ENCODE results near the gene ALOX12B. TPM values are rescaled to one million over a fixed set of nuclear protein-coding genes. Genes with fewer than 3 reads are reported as not detected.

ALOX12B gene
- polyA plus RNA-seq, 1 of the 3 experiments (the other 2 are of a cell fraction), result 0.20 TPM

GRCh38 chr17:8059131-8059530 lies 28.4 kb downstream of the ALOX12B start:
- H3K4me1 ChIP-seq (ENCODE audit: control insufficient read depth in 1 of 2, insufficient read depth in 2 of 2, low read depth in 1 of 2, low read length in 1 of 2), result peaks cover 4 to 8% of the 10 kb centered on the region in 2 experiments; a peak in 2 of 4 replicates
- no peak overlapping the region for H3K9ac ChIP-seq
- no peak overlapping the region for H3K4me2 ChIP-seq
- POLR2A ChIA-PET, result no interaction called here
- no peaks in the 10 kb centered on the region for H3K9me2 ChIP-seq
- no peaks in the 10 kb centered on the region for H3K9me3 ChIP-seq
- CTCF ChIA-PET, result interaction anchor here (0.5 to 8.9 kb wide), 27 partner anchors 15 to 1125 kb away, joined by 3 to 390 read pairs (median 8); partner anchors contain the start of genes ALOX12B, ALOXE3, GUCY2D and HES7
- no peak for TF ChIP-seq GATA2 (CRISPR knock-in tag; IDR thresholded peaks at IDR 0.05)
- no peaks in the 10 kb centered on the region for H3K79me2 ChIP-seq (ENCODE audit: insufficient read depth)
- no peak overlapping the region for H3K4me3 ChIP-seq (ENCODE audit: low read depth in 2 of 2, low read length in 1 of 2)
- no peak overlapping the region for H3K27ac ChIP-seq (ENCODE audit: low read depth in 2 of 2, low read length in 1 of 2)
- H4K20me1 ChIP-seq (ENCODE audit: insufficient read depth), result no peaks in the 10 kb centered on the region
- H3K27me3 ChIP-seq (ENCODE audit: insufficient read depth), result peaks cover 42% of the 10 kb centered on the region
- no peaks in the 10 kb centered on the region for H3K36me3 ChIP-seq (replicated peaks in 1 of 2; ENCODE audit: control insufficient read depth in 1 of 2, insufficient read depth in 2 of 2, low read length in 1 of 2)
- no peak for DNase-seq
- 11% methylated on average over 7 of the region's 7 CpGs for WGBS (ENCODE audit: low lambda C conversion rate)
- H2AFZ ChIP-seq (ENCODE audit: low read depth), result no peak overlapping the region
- H3F3A ChIP-seq (replicated peaks; ENCODE audit: insufficient read depth), result no peaks in the 10 kb centered on the region

- WGBS (ENCODE audit: low lambda C conversion rate), result under 1% methylated on average over 14 of the region's 14 CpGs
- peak; percentile 80 for DNase-seq
- no peaks in the 10 kb centered on the region for H3K9me2 ChIP-seq
- H3K27me3 ChIP-seq (ENCODE audit: insufficient read depth), result peaks cover 33% of the 10 kb centered on the region
- H3K4me3 ChIP-seq (ENCODE audit: low read depth in 2 of 2, low read length in 1 of 2), result peak overlapping the region; percentile 29 to 50; a peak in 3 of 4 replicates
- peak overlapping the region; percentile 58; the same call in 1 of the 2 replicates for H3K4me2 ChIP-seq
- no peak for TF ChIP-seq FOXJ3 (CRISPR knock-in tag; IDR thresholded peaks at IDR 0.05)
- peak; percentile 77 for TF ChIP-seq MXI1 (IDR thresholded peaks at IDR 0.05; ENCODE audit: low read depth, low read length)
- no peak for TF ChIP-seq USF1 (IDR thresholded peaks at IDR 0.05; ENCODE audit: borderline replicate concordance, low read depth)
- peak; percentile 75 for TF ChIP-seq SMC3 (IDR thresholded peaks at IDR 0.05; ENCODE audit: low read depth, low read length)
- no peak for TF ChIP-seq NRF1 (IDR thresholded peaks at IDR 0.05; ENCODE audit: low read depth, low read length)
- TF ChIP-seq TEAD4 (IDR thresholded peaks at IDR 0.05; ENCODE audit: borderline replicate concordance, insufficient read depth), result no peak
- no peak for TF ChIP-seq REST (IDR thresholded peaks at IDR 0.05; ENCODE audit: low read depth, low read length)
- TF ChIP-seq MEF2A (IDR thresholded peaks at IDR 0.05; ENCODE audit: borderline replicate concordance, low read depth), result no peak
- no peak for TF ChIP-seq FOSL2 (IDR thresholded peaks at IDR 0.05; ENCODE audit: borderline replicate concordance, low read depth)
- no peak for TF ChIP-seq ELF1 (IDR thresholded peaks at IDR 0.05)
- no peak for TF ChIP-seq PBX3 (IDR thresholded peaks at IDR 0.05)
- TF ChIP-seq GATA2 (CRISPR knock-in tag; IDR thresholded peaks at IDR 0.05), result no peak
- TF ChIP-seq RAD21 (IDR thresholded peaks at IDR 0.05; ENCODE audit: low read length), result peak; percentile 91
- TF ChIP-seq RFX5 (IDR thresholded peaks at IDR 0.05; ENCODE audit: low read length), result 0 out of 2 replicates have a peak, but pooled peaks have one; percentile 11
- TF ChIP-seq CTCF (IDR thresholded peaks at IDR 0.05), result peak; percentile 75
- no peak for TF ChIP-seq SIN3A (IDR thresholded peaks at IDR 0.05; ENCODE audit: borderline replicate concordance, low read depth, low read length)
- no peak for TF ChIP-seq CHD2 (IDR thresholded peaks at IDR 0.05; ENCODE audit: low read length, partially characterized antibody)
- no peak for TF ChIP-seq EP300 (IDR thresholded peaks at IDR 0.05; ENCODE audit: borderline replicate concordance in 1 of 2, low read depth in 1 of 2, low read length in 1 of 2)
- peak; percentile 56 for TF ChIP-seq MAX (IDR thresholded peaks at IDR 0.05; ENCODE audit: low read depth)
- no peaks in the 10 kb centered on the region for H3F3A ChIP-seq (replicated peaks; ENCODE audit: insufficient read depth)
- H2AFZ ChIP-seq (ENCODE audit: low read depth), result peak overlapping the region; percentile 77; the same call in 1 of the 2 replicates
- no peaks in the 10 kb centered on the region for H3K79me2 ChIP-seq (ENCODE audit: insufficient read depth)
- no peak overlapping the region for H3K9ac ChIP-seq
- no peaks in the 10 kb centered on the region for H3K9me3 ChIP-seq
- H3K27ac ChIP-seq (ENCODE audit: low read depth in 2 of 2, low read length in 1 of 2), result no peak overlapping the region
- ChIA-PET CTCF (interaction anchor here (0.7 to 8.9 kb wide), 48 partner anchors 8 to 315 kb away, joined by 3 to 390 read pairs (median 6); partner anchors contain the start of genes ALOX12B, ALOXE3, CNTROB and NAA38), POLR2A (interaction anchor here (0.6 kb wide), 1 partner anchor 68 kb away, joined by 3 read pairs; no protein-coding TSS in a partner anchor)
- H3K36me3 ChIP-seq (replicated peaks in 1 of 2; ENCODE audit: control insufficient read depth in 1 of 2, insufficient read depth in 2 of 2, low read length in 1 of 2), result no peaks in the 10 kb centered on the region
- H4K20me1 ChIP-seq (ENCODE audit: insufficient read depth), result no peaks in the 10 kb centered on the region
- peaks cover 4 to 7% of the 10 kb centered on the region in 2 experiments; a peak in 2 of 4 replicates for H3K4me1 ChIP-seq (ENCODE audit: control insufficient read depth in 1 of 2, insufficient read depth in 2 of 2, low read depth in 1 of 2, low read length in 1 of 2)
Measured at GRCh38 chr17:8057691-8058114, 29.8 kb downstream of the ALOX12B start.
